ENCODE data around the gene NEDD4L.
"Not testable (repeated sequence)": the region's sequence is repeated elsewhere in the genome, so short reads cannot be mapped to it uniquely, and the experiment has no call there.

Gene NEDD4L

DNA sequence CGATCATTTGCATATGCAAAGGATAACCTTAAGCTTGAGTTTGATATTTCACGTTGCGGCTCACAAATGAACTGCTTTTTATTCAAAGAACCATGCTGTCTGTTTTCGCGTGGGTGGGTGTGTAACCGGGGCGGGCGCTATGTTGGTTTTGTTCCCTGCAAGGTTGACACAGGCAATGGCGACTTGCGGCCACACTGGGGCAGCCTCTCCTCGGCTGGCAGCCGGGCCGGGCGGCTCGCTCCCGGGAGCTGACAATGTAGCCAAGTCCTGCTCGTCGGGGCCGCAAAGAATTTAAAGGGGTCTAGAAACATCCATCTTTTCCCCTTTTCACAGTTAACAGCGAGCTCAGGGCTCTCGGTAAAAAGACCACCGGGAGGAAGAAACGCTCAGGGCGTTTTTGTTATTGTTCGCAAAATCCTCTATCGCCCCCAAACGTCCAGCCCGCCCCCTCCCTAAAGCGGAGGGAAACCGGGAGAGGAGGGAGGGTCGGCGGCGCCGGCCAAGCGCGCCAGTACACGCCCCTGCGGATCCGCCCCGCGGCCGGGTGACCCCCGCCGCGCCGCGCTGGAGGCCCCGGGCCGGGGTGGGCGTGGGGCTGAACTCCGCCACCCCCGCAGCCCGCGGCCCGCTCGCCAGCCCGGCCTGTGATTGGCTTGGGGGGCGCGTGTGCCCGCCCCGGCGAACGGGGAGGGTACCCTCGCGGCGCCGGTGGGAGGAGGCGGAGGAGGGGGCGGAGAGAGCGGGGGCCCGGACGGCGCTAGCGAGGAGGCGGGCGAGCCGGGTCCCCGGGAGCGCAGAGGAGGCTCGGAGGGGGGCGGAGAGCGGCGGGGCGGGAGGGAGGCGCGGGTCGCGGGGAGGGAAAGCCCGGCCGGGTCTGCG is at the start of gene NEDD4L:
NEDD4L (plus strand) TSS at position 736 of the 879 bp plus-strand sequence. CDS start 435 bp downstream, outside the sequence.
- peak within 1 kb of the TSS; percentile 83 for H3K9ac ChIP-seq (ENCODE audit: low read length)
- no peaks in the 10 kb centered on the region for H3K36me3 ChIP-seq (ENCODE audit: control insufficient read depth, insufficient read depth, low read length)
- H3K27ac ChIP-seq (ENCODE audit: low read depth, low read length) = peak within 1 kb of the TSS; percentile 70; the same call in 1 of the 2 replicates
- H3K27me3 ChIP-seq (ENCODE audit: control insufficient read depth, insufficient read depth, low read length) = no peaks in the 10 kb centered on the region
- peak within 1 kb of the TSS; percentile 94 for H3K4me3 ChIP-seq (ENCODE audit: low read depth, low read length)
- no peaks in the 10 kb centered on the region for H3K9me3 ChIP-seq (ENCODE audit: control insufficient read depth, insufficient read depth, low read depth, low read length)
- peaks cover 25% of the 10 kb centered on the region for H3K4me1 ChIP-seq (ENCODE audit: control insufficient read depth, insufficient read depth, low read length)

DNA sequence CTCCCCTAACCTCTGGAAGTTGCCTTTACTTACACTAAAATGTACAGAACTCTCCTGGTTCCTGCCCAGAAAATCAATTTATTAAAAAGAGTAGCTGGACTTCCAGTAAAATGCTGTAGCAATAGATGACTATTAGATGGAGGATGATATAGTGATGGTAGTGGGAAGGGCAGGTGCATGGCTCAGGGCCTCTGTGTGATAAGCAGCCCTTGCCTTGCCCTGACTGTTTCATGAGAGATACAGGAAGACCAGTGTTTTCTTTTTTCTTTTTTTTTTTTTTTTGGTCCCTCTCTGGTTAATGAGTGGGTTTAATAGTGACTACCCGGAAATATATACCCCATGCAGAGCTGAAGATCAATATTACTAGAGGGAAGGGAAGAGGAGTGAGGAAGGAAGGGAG is 48.7 kb upstream of the NEDD4L start:
- Histone ChIP-seq H3K9me3 (ENCODE audit: control insufficient read depth, insufficient read depth, low read depth, low read length) (no peaks in the 10 kb centered on the region), H3K27me3 (ENCODE audit: control insufficient read depth, insufficient read depth, low read length) (no peaks in the 10 kb centered on the region), H3K27ac (ENCODE audit: low read depth, low read length) (no peak overlapping the region), H3K9ac (ENCODE audit: low read length) (no peak overlapping the region), H3K4me1 (ENCODE audit: control insufficient read depth, insufficient read depth, low read length) (no peaks in the 10 kb centered on the region), H3K36me3 (ENCODE audit: control insufficient read depth, insufficient read depth, low read length) (no peaks in the 10 kb centered on the region), H3K4me3 (ENCODE audit: low read depth, low read length) (no peak overlapping the region)

DNA sequence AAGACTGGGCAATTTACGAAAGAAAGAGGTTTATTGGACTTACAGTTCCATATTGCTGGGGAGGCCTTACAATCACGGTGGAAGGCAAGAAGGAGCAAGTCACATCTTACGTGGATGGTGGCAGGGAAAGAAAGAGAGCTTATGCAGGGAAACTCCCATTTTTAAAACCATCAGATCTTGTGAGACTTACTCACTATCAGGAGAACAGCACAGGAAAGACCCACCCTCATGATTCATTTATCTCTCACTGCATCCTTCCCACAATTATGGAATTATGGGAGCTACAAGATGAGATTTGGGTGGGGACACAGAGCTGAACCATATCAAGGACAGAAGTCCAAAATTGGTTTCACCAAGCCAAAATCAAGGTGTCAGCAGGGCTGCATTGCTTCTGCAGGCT is 47.1 kb upstream of the NEDD4L start:
- not testable (repeated sequence) for H3K27ac ChIP-seq (ENCODE audit: low read depth, low read length); H3K27me3 ChIP-seq (ENCODE audit: control insufficient read depth, insufficient read depth, low read length); H3K9me3 ChIP-seq (ENCODE audit: control insufficient read depth, insufficient read depth, low read depth, low read length); H3K36me3 ChIP-seq (ENCODE audit: control insufficient read depth, insufficient read depth, low read length); H3K4me1 ChIP-seq (ENCODE audit: control insufficient read depth, insufficient read depth, low read length); H3K9ac ChIP-seq (ENCODE audit: low read length); H3K4me3 ChIP-seq (ENCODE audit: low read depth, low read length)

DNA sequence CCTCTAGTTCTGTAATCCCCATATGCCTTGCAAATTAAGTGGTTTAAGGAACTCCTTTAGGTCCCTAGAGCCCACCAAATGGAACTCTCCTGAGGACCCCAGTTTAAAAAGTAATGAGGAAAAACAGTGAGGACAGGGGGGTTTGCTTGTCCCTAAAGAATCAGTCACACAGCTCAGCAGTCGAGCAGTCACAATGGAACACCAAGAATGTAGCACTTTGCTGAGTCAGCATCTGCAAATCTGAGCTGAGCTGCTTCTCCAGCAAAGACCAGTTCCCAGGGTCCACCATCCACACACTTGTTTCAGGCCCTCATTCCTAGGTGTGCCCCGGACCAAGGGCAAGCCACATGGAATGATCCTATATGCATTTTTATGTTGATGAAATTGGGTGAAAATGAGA is 46.2 kb upstream of the NEDD4L start:
- Histone ChIP-seq H3K36me3 (ENCODE audit: control insufficient read depth, insufficient read depth, low read length) (no peaks in the 10 kb centered on the region), H3K9me3 (ENCODE audit: control insufficient read depth, insufficient read depth, low read depth, low read length) (no peaks in the 10 kb centered on the region), H3K9ac (ENCODE audit: low read length) (no peak overlapping the region), H3K27ac (ENCODE audit: low read depth, low read length) (no peak overlapping the region), H3K4me1 (ENCODE audit: control insufficient read depth, insufficient read depth, low read length) (no peaks in the 10 kb centered on the region), H3K4me3 (ENCODE audit: low read depth, low read length) (no peak overlapping the region), H3K27me3 (ENCODE audit: control insufficient read depth, insufficient read depth, low read length) (no peaks in the 10 kb centered on the region)

DNA sequence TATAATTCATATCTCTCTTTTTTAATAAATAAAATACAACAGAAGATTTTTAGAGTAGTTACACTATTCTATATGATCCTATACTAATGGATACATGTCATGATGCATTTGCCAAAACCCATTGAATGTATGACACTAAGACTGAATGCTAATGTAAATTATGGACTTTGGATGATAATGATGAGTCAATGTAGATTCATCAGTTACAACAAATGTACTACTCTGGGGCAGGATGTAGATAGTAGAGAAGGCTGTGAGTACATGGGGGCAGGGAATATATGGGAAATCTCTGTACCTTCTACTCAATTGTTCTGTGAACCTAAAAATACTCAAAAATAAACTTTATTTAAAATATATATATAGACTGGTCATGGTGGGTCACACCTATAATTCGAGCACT is 45.6 kb upstream of the NEDD4L start:
- H3K9ac ChIP-seq (ENCODE audit: low read length) = no peak overlapping the region
- H3K9me3 ChIP-seq (ENCODE audit: control insufficient read depth, insufficient read depth, low read depth, low read length) = no peaks in the 10 kb centered on the region
- no peaks in the 10 kb centered on the region for H3K36me3 ChIP-seq (ENCODE audit: control insufficient read depth, insufficient read depth, low read length)
- H3K27ac ChIP-seq (ENCODE audit: low read depth, low read length) = no peak overlapping the region
- no peaks in the 10 kb centered on the region for H3K4me1 ChIP-seq (ENCODE audit: control insufficient read depth, insufficient read depth, low read length)
- H3K27me3 ChIP-seq (ENCODE audit: control insufficient read depth, insufficient read depth, low read length) = no peaks in the 10 kb centered on the region
- no peak overlapping the region for H3K4me3 ChIP-seq (ENCODE audit: low read depth, low read length)

DNA sequence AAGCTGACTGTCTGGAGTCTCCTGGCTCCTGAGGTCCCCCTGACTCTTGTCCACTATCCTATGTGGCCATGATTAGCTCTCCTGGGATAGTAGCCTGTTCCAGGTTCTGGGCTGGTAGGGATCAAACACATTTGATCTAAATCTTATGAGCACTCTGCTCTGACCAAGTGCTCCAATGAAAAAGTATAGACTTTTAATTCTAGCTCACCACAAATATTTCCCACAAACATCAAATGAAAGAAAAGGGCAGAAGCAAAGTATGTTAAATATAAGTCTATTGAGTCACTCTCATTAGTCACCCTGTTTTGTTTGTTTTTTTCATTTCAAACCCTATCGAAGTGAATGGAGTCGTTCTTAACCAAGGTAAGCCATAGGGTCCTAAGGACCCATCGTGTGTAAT is 39.7 kb upstream of the NEDD4L start:
- H3K36me3 ChIP-seq (ENCODE audit: control insufficient read depth, insufficient read depth, low read length) = no peaks in the 10 kb centered on the region
- no peak overlapping the region for H3K9ac ChIP-seq (ENCODE audit: low read length)
- H3K4me1 ChIP-seq (ENCODE audit: control insufficient read depth, insufficient read depth, low read length) = no peaks in the 10 kb centered on the region
- H3K4me3 ChIP-seq (ENCODE audit: low read depth, low read length) = no peak overlapping the region
- H3K27me3 ChIP-seq (ENCODE audit: control insufficient read depth, insufficient read depth, low read length) = no peaks in the 10 kb centered on the region
- H3K27ac ChIP-seq (ENCODE audit: low read depth, low read length) = no peak overlapping the region
- H3K9me3 ChIP-seq (ENCODE audit: control insufficient read depth, insufficient read depth, low read depth, low read length) = no peaks in the 10 kb centered on the region

DNA sequence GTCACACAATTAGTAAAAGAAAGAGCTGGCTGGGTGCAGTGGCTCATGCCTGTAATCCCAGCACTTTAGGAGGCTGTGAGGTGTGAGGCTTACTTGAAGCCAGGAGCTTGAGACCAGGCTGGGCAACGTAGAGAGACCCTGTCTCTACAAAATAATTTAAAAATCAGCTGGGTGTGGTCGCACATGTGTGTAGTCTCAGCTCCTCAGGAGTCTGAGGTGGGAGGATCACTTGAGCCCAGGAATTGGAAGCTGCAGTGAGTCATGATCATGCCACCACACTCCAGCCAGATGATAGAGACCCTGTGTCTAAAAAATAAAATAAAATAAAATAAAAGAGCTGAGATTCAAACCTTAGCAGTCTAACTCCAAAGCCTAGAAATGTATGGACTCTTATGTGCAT is 39.0 kb upstream of the NEDD4L start:
- Histone ChIP-seq H3K9ac (ENCODE audit: low read length) (no peak overlapping the region), H3K36me3 (ENCODE audit: control insufficient read depth, insufficient read depth, low read length) (no peaks in the 10 kb centered on the region), H3K27ac (ENCODE audit: low read depth, low read length) (no peak overlapping the region), H3K4me1 (ENCODE audit: control insufficient read depth, insufficient read depth, low read length) (no peaks in the 10 kb centered on the region), H3K9me3 (ENCODE audit: control insufficient read depth, insufficient read depth, low read depth, low read length) (no peaks in the 10 kb centered on the region), H3K27me3 (ENCODE audit: control insufficient read depth, insufficient read depth, low read length) (no peaks in the 10 kb centered on the region), H3K4me3 (ENCODE audit: low read depth, low read length) (no peak overlapping the region)

DNA sequence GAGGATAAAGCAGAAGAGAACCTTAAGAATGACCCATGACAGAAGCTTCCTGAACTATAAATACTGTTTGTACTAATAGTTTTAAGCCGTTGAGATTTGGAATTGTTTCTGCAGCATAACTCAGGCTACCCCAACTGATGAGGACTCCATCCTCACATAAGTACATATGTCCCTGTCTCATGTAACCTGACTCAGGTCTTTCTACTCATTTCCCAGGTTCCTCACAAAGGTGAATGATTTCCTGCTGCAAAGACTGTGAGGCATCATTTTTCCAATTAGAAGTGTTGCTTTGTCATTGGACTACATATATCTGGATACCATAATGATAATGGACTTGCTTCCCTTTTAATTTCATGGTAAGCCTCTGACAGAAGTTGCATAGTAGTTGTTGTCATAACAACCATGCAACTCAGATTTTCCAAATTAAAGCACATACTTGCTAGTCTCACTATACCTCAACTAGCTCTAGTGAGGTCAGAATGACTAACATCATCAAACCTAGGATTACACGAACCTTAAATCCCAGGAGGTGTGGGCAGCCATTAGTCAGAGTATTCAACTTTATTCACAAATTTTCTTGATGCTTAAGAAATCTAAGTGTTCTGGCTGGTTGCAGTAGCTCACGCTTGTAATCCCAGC is 38.0 kb upstream of the NEDD4L start:
- Histone ChIP-seq H3K9ac (ENCODE audit: low read length) (no peak overlapping the region), H3K27ac (ENCODE audit: low read depth, low read length) (no peak overlapping the region), H3K4me3 (ENCODE audit: low read depth, low read length) (no peak overlapping the region), H3K27me3 (ENCODE audit: control insufficient read depth, insufficient read depth, low read length) (no peaks in the 10 kb centered on the region), H3K36me3 (ENCODE audit: control insufficient read depth, insufficient read depth, low read length) (no peaks in the 10 kb centered on the region), H3K9me3 (ENCODE audit: control insufficient read depth, insufficient read depth, low read depth, low read length) (no peaks in the 10 kb centered on the region), H3K4me1 (ENCODE audit: control insufficient read depth, insufficient read depth, low read length) (no peaks in the 10 kb centered on the region)

DNA sequence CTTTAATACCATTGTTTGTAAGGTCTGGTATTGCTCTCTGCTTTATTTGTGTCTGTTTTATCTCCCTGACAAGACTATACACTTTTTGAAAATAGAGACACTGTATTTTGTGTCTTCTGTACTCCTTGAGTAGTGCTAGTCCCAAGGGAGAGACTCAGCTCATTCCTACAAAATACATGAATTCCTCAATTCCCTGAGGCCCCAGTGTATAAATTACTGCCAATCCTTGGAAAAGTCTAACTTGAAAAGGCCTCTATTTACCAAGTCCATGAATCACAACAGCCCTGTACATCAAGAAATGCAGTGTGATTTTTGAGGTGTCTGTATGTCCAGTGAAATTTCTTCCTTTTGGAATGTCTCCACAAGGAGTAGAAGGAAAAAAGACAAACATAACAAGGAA is 34.9 kb upstream of the NEDD4L start:
- Histone ChIP-seq H3K4me3 (ENCODE audit: low read depth, low read length) (no peak overlapping the region), H3K36me3 (ENCODE audit: control insufficient read depth, insufficient read depth, low read length) (no peaks in the 10 kb centered on the region), H3K9me3 (ENCODE audit: control insufficient read depth, insufficient read depth, low read depth, low read length) (no peaks in the 10 kb centered on the region), H3K27me3 (ENCODE audit: control insufficient read depth, insufficient read depth, low read length) (no peaks in the 10 kb centered on the region), H3K4me1 (ENCODE audit: control insufficient read depth, insufficient read depth, low read length) (peaks cover 5% of the 10 kb centered on the region; the same call in 1 of the 2 replicates), H3K27ac (ENCODE audit: low read depth, low read length) (no peak overlapping the region), H3K9ac (ENCODE audit: low read length) (no peak overlapping the region)

DNA sequence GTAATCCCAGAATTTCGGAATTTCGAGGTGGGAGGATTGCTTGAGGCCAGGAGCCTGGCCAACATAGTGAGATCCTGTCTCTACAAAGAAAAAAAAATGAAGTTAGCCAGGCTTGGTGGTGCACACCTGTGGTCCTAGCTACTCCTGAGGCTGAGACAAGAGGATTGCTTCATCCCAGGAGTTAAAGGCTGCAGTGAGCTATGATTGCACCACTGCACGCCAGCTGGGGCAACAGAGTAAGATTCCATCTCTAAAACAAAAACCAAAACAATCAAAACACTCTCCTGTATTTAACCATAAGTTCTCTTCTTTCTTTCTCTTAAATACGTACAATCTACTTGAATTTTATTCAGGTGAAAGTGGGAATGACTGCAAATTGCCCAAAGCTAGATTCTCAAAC is 33.8 kb upstream of the NEDD4L start:
- no peaks in the 10 kb centered on the region for H3K36me3 ChIP-seq (ENCODE audit: control insufficient read depth, insufficient read depth, low read length)
- H3K9ac ChIP-seq (ENCODE audit: low read length) = no peak overlapping the region
- H3K9me3 ChIP-seq (ENCODE audit: control insufficient read depth, insufficient read depth, low read depth, low read length) = no peaks in the 10 kb centered on the region
- no peak overlapping the region for H3K27ac ChIP-seq (ENCODE audit: low read depth, low read length)
- no peaks in the 10 kb centered on the region for H3K27me3 ChIP-seq (ENCODE audit: control insufficient read depth, insufficient read depth, low read length)
- no peak overlapping the region for H3K4me3 ChIP-seq (ENCODE audit: low read depth, low read length)
- peaks cover 7% of the 10 kb centered on the region; the same call in 1 of the 2 replicates for H3K4me1 ChIP-seq (ENCODE audit: control insufficient read depth, insufficient read depth, low read length)

DNA sequence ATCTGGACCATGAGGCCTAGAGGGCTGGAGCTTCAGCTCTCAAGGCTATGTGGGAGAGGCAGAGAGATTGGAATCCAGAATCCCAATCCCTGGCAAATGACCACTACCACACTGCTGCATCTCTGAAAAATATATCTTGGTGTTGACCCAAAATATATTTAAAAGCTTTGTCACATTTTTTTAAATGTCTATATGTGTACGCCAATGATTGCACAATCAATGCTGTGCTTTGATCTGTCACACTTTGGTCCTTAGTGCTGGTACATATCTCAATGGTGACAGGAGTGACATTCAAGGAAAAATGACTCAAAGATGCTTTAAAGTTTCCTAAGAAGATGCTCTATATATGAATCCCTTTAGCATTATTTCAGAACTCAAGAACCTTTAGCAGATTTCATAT is 31.7 kb upstream of the NEDD4L start:
- H3K9me3 ChIP-seq (ENCODE audit: control insufficient read depth, insufficient read depth, low read depth, low read length) = no peaks in the 10 kb centered on the region; the same call in 1 of the 2 replicates
- no peak overlapping the region for H3K9ac ChIP-seq (ENCODE audit: low read length)
- H3K27me3 ChIP-seq (ENCODE audit: control insufficient read depth, insufficient read depth, low read length) = no peaks in the 10 kb centered on the region
- H3K4me1 ChIP-seq (ENCODE audit: control insufficient read depth, insufficient read depth, low read length) = peaks cover 7% of the 10 kb centered on the region; the same call in 1 of the 2 replicates
- no peak overlapping the region for H3K27ac ChIP-seq (ENCODE audit: low read depth, low read length)
- H3K4me3 ChIP-seq (ENCODE audit: low read depth, low read length) = no peak overlapping the region
- no peaks in the 10 kb centered on the region for H3K36me3 ChIP-seq (ENCODE audit: control insufficient read depth, insufficient read depth, low read length)

Data from HUES6 (cell line).